IPS-11a (cell line): ENCODE data around the gene SLC7A1.

Source experiments
- H3K4me3 ChIP-seq: one replicate; pipeline ENCODE4 v1.5.1; 2013; ENCODE audit warnings: low read depth, low read length, control low read depth

Gene SLC7A1

DNA sequence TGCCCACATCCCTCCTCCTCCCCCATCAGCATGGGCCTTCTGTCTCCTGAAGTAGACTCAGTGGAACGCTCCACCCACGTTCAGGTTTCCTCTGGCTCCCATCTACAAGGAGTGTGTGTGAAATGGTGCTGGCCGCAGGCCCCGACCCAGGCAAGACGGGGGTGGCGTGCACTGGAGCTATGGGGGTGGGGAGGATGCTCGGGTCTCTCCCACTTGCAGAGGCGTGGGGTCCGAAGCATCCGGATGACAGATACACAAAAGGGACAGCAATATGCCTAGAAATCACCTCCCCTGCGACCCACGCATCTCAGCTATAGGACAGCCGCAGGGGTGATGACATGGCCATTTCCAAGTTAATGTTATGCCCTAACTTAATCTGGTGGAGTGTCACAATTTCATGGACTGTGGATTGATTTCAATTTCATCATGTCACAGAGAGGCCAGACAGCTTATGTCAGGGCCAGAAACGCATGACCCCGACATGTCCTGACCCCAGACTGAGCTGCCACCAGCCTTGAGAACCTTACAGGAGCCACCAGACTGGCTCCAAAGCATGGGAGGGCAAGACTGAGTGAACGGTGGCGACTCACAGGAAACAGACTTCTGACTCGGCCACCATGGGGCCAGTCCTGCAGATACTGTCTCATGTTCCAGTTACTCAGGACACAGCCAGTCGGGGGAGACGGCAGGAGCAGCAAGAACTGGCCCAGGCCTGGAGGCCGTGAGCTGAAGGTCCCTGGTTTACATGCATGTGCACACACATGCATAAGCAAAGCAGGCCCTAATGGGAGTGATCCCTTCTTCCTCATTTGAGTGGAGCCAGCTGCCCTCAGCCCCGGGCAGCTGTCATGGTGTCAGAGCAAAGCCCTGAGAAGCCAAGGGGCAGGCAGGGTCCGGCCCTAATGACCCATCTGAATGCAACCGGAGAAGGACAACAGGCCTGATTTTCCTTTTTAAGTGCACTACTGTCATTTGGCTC is 82.2 kb downstream of the SLC7A1 start:
- H3K4me3 ChIP-seq, result no peak overlapping the region

- no peak overlapping the region for H3K4me3 ChIP-seq
Observed at GRCh38 chr13:29511980-29512379, 83.5 kb downstream of the SLC7A1 start.

DNA sequence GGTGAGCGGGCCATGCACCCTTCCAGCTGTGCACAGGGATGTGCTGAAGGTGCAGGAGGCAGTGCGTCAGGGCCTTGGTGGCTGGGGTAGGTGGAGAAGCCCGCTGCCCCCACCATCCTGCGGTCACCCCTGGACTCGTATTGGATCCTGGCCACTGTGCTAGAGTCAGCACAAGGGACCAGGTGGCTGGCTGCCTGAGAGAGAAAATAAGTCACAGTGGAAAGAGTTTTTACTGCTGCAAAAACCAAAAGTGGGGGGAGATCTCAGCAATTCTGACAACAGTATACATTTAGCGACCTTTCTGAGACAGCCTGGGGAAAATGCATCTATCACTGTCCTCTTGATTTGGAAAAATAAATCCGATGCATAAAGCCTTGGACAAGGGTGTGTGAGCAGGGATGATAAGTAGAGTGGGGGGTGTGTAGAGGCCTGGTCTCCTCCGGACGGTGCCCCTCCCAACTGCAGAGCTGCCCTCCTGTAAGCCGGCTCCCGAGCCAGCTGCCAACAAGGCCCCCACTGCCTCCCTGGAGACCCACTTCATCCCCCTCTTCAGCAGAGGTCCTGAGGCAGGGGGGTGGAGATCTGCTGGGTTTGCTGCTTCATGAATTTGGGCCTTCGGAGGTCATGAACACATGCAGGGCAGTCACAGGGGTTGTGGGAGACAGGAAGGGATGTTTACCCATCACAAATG is 84.2 kb downstream of the SLC7A1 start:
- no peak overlapping the region for H3K4me3 ChIP-seq

GRCh38 chr13:29510651-29511084 is 84.8 kb downstream of the SLC7A1 start:
- no peak overlapping the region for H3K4me3 ChIP-seq

DNA sequence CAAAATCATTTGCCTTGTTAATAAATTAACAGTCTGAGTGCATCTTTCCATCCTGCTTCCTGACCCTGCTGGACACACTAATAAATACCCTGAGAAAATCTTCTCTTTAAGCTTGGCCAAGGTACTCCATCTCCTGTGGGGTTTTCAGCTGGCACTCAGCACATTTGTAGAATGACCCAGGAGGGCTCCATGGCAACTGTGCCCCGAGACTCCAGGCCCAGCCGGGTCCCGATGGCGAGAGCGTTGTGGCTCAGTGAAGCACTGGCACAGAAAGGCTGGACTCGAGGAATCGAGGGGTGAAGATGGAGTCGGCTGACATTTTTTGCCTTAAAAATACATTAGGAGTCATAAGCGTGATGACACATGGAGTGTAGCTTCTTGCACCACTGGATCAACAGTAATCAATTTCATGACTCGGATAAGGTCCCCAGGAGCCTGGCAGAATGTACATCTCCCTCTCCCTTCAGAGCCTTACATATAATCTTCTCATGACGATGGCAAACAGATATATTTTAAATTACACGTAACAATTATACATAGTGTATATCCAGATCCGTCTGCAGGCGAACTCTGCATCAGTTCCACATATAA is 85.4 kb downstream of the SLC7A1 start:
- H3K4me3 ChIP-seq, result no peak overlapping the region

DNA sequence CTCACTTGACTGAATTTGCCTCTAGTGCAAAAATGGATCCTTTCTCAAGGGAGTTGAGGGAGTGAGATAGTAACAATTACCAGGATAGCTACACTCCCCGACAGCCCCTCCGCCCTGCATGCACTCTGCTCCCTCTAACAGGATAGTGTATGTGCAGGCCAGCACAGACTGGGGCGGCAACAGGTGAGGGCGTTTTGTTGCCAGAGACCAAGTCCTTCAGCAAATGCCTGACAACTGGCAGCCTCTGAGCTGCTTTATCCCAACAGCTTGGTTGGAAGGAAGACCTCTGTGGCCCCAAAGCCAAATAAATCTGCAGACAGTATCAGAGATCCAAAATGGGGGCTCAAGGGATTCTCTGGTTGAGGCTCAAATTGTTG is 86.6 kb downstream of the SLC7A1 start:
- H3K4me3 ChIP-seq, result no peak overlapping the region

DNA sequence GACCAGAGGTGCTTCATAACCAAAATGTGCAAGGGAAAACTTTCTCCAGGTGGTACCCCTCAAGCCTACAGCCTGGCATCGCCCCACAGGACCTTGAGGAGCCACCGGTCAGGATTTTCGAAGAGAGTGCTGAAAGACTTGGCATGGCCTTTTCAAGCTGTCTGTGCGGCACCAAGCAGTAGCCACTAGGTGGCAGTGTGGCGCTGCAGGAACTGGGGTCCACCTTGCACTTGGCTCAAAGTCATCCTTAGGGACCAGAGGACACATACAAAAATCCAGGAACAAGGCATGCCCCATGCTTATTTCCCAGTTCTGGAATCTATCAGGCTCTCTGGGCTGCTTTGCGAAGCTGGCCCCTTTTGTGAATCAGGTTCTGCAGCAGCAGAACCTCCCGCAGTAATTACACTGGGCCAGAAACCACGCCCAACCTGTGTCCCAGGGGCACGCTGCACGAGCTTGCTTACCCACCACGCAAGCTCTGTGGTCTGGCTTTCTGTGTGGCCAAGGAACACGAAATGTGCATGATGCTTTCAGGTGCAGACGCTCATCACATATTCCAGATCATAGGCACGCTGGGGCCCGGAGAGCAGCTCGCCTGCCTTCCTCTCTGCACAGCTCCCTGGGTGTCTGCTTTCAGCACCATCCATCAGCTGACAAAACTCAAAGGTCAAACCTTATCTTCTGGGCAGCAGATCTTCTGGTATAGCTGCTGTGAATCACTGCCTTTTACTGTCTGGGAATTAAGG is 87.2 kb downstream of the SLC7A1 start:
- no peak overlapping the region for H3K4me3 ChIP-seq

DNA sequence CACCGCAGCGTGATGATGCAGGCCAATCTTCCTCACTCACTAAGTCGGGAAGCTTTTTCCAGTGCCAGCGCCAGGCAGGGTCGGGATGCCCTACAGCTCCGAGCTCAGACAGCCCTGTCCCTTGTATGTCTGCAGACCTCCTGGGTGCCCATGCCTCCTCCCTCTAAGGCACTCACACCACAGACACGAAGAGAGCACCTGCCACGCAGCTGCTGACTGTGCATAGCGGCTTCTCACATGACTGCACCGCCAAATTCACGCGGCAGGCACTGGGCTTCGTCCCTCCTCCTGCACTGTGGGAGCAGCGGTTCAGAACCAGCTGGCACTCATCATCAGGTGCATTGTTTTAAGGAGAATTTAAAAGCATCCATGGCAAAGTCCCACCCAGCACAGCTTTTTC is 88.1 kb downstream of the SLC7A1 start:
- H3K4me3 ChIP-seq, result no peak overlapping the region

DNA sequence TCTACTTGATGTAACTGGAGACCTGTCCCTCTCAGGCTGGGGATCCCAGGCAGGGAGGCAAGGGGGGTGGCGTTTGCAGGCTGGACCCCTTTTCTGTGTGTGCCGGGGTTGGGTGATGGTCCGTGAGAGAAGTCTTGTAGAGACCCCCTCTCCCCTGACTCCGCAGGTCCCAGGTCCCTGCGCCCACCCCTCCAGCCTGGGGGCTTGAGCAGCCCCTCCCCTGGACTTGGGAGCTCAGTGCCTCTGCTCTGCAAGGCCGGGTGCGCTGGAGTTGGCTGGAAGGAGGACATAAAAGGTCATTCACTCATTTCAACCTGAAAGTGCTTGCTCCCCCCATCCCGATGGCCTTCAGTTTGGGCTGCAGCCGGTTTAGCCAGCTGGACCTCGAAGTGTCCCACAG is 89.5 kb downstream of the SLC7A1 start:
- no peak overlapping the region for H3K4me3 ChIP-seq

GRCh38 chr13:29505511-29505910 is 90.0 kb downstream of the SLC7A1 start:
- no peak overlapping the region for H3K4me3 ChIP-seq

- no peak overlapping the region for H3K4me3 ChIP-seq
Observed at GRCh38 chr13:29504691-29505090, 90.8 kb downstream of the SLC7A1 start.

DNA sequence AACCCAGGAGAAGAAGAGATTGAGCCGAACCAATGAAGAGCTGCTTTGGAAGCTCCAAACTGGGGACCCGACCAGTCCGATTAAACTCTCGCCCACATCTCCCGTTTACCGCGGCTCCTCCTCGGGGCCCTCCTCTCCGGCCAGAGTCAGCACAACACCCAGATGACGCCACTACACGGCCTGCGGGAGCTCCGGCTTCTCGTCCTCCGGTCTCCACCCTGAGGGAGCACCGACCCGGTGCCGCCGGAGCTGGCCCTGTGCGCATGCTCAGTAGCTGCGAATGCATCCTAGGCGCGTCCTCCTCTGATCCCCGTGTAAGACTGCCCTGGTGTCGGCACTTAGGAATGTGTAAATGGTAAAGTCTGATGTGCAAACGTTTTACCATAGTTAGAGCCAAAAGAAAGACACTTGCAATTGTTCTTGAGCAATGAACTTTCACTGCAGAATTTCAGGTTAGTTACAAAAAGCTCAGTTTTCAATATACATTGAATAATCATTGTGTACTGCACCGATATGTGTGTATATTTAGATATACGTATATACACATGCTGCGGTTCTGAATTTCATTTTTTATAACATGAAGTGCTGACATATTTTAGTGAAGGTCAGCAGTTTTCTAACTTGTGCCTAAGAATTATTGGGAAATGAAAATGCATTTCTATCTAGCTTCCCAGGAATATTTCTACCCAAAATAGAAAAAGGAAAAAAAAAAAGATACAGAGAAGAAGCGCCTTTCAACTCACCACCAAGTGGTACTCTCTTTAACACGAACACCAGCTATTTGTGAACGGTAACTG is 92.2 kb downstream of the SLC7A1 start:
- no peak overlapping the region for H3K4me3 ChIP-seq

- no peak overlapping the region for H3K4me3 ChIP-seq
Observed at GRCh38 chr13:29502391-29503008, 93.0 kb downstream of the SLC7A1 start.

- H3K4me3 ChIP-seq, result no peak overlapping the region
Observed at GRCh38 chr13:29501674-29502073, 93.8 kb downstream of the SLC7A1 start.

GRCh38 chr13:29500386-29500785 is 95.1 kb downstream of the SLC7A1 start:
- H3K4me3 ChIP-seq, result no peak overlapping the region

DNA sequence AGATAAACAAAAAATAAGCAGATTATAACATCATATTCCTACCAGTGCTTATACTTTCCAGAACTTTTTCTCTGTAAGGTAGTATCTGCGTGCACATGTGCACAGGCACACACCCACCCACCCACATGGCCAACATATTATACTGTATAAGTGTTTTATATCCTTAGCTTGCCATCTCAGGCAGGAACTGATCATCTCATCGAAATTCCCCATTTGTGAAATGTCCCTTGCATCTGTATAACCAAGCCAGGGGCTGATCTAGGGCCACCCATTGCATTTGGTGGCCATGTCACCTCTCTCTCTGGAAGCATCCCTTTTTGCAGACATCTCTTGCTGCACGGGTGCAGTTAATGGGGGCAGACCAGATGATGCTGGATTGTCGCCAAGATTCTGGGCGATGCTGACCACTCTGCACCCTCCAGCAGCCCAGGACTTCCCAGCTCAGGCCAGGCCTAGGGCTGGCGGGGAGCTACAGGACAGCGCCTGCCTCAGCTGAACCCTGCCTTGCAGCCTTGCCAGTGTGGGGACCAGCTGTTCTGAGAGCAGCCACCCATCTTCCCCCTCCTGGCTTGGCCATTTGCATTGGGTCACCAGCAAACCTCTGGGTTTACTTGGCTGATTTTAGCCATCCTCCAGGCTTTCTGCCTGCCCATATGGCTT is 95.9 kb downstream of the SLC7A1 start:
- no peak overlapping the region for H3K4me3 ChIP-seq

GRCh38 chr13:29498426-29499040 is 97.0 kb downstream of the SLC7A1 start:
- no peak overlapping the region for H3K4me3 ChIP-seq

- H3K4me3 ChIP-seq, result no peak overlapping the region
Observed at GRCh38 chr13:29497137-29497654, 98.3 kb downstream of the SLC7A1 start.
